Smooth muscle cell of bladder (primary cell): ENCODE results near the gene MEP1B. TPM values are rescaled to one million over a fixed set of nuclear protein-coding genes. Genes with fewer than 3 reads are reported as not detected.

Experiments used
- total RNA-seq: library from RNA; depleted of rRNA; stranded (reverse); fragments of >200 nt; gene quantifications from 2 replicates; pipeline ENCODE4 v1.2.3, GENCODE V29; 2014

The MEP1B gene
- total RNA-seq: not detected in 2 replicates

DNA sequence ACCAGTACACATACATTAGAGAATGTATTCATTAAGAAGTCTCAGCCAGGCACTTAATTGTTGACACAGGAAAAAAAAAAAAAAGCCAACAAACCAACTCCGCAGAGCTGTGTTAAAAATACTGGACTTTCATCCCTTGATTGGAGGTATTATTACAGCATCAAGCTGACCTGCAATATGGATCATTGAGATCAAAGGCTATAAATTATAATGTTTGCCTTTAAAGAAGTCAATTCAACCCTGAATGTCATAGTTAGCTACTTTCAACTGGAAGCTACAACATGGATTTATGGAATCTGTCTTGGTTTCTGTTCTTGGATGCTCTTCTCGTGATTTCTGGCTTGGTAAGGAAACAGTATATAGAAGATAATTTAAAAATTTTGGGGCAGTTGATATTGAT is at the start of gene MEP1B:
MEP1B (plus strand) TSS at position 250 of the 400 bp plus-strand sequence; CDS start at position 282, 32 bp downstream.

Other genes with a start within 250 kb of the MEP1B start
- 40.7 and 43.8 TPM in 2 replicates for gene TRAPPC8, start 246.9 kb upstream of the MEP1B start, total RNA-seq
- 0.28 TPM in 2 replicates for gene RNF125, start 171.2 kb upstream of the MEP1B start, total RNA-seq
- 14.1 and 14.4 TPM in 2 replicates for gene RNF138, start 98.2 kb upstream of the MEP1B start, total RNA-seq